ENCODE results near the gene PTPDC1. TPM values are rescaled to one million over a fixed set of nuclear protein-coding genes. Genes with fewer than 3 reads are reported as not detected.
A peak's percentile ranks its signal among the peaks of the same experiment; 100 is the strongest.

The PTPDC1 gene
- total and polyA plus RNA-seq, 12 donors, result 5.3 to 14.7 (median 9.5) TPM

DNA sequence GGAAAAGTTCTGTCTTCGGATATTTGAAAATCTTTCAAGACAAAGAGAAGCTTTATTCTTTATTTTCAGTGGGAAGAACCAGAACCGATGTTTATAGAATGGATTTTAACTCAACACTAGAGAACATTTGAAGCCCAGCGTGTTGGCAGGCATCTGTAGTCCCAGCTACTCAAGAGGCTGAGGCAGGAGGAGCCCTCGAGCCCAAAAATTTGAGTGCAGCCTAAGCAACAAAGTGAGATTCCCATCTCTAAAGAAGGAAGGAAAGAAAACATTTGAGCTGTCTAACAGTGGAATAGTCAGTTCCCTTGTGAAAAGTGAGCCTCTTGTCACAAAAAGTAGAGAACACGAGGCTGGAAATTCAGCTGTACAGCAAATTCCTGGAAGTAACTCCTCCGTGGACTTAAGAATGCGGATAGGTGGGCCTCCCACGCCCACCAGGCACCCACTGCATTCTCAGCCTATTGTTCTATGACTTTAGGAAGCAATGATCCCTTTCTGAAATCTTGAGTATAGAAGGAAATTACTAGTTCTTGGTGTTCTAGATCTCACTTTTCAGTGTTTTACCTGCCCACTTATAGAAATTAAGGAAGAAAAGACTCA, 2.3 kb upstream of the PTPDC1 start:
- Histone ChIP-seq H3K36me3 (peaks cover 0 to 8% (median 0%) of the 10 kb centered on the region in 9 donors), H3K4me3 (no peak overlapping the region), H3K4me1 (peaks cover 0 to 61% (median 32%) of the 10 kb centered on the region in 9 donors), H3K27ac (peak overlapping the region in 8 of 10 donors; percentile 14 to 76 (median 56)), H3K9me3 (no peaks in the 10 kb centered on the region), H3K27me3 (no peaks in the 10 kb centered on the region)
- ATAC-seq (peak in 7 of 8 donors; percentile 37 to 67 (median 48)), DNase-seq (no peak)
- WGBS, 2 donors, result 57 to 71% methylated on average over 8 of the region's 8 CpGs
- TF ChIP-seq CTCF (IDR thresholded peaks at IDR 0.05), result peak in 3 of 9 donors; percentile 8 to 34 (median 26)
- intact Hi-C loops (cut with DNase I), result loop anchor here in 4 of 10 donors (2.0 to 10.0 kb wide), 6 partner anchors 53 to 130 kb away; no protein-coding TSS in a partner anchor

- DNase-seq, result no peak
- intact Hi-C loops (cut with DNase I), result loop anchor here in 4 of 10 donors (2.0 to 10.0 kb wide), 6 partner anchors 52 to 130 kb away; no protein-coding TSS in a partner anchor
- peak in 2 of 8 donors; percentile 20 to 35 for ATAC-seq
- Histone ChIP-seq H3K9me3 (no peaks in the 10 kb centered on the region), H3K27me3 (no peaks in the 10 kb centered on the region), H3K36me3 (peaks cover 0 to 2% (median 0%) of the 10 kb centered on the region in 9 donors), H3K4me3 (no peak overlapping the region), H3K4me1 (peaks cover 0 to 62% (median 32%) of the 10 kb centered on the region in 9 donors), H3K27ac (peak overlapping the region; percentile 6 to 76 (median 38))
- no peak for TF ChIP-seq CTCF (IDR thresholded peaks at IDR 0.05)
- 71 to 82% methylated on average over 3 of the region's 3 CpGs for WGBS, 2 donors
Observed at GRCh38 chr9:94082553-94082952, 1.7 kb upstream of the PTPDC1 start.

DNA sequence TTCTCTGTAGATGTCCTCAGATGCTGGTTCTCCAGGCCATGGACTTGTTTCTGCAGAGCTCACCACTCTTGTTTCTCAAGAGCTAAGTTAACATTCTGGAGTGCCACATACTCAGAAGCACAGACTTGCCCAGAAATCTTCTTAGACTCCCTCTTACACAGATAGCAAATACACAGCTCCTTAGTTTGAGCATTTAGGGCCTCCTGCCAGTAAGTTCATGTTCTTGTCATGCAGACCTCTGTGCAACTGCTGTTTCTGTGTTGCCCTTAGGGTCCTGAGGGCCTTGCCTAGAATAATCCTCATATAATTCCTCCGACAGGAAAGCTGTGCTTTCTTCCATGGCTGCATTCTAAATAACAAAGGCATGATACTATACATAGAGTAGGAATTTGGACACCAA, 1.3 kb upstream of the PTPDC1 start:
- Histone ChIP-seq H3K27ac (peak overlapping the region in 9 of 10 donors; percentile 6 to 76 (median 55)), H3K4me1 (peaks cover 0 to 62% (median 32%) of the 10 kb centered on the region in 9 donors), H3K27me3 (no peaks in the 10 kb centered on the region), H3K9me3 (no peaks in the 10 kb centered on the region), H3K36me3 (peaks cover 0 to 4% (median 0%) of the 10 kb centered on the region in 9 donors), H3K4me3 (peak overlapping the region in 2 of 10 donors; percentile 33 to 40)
- no peak for TF ChIP-seq CTCF (IDR thresholded peaks at IDR 0.05)
- intact Hi-C loops (cut with DNase I), result loop anchor here in 4 of 10 donors (2.0 to 10.0 kb wide), 6 partner anchors 52 to 129 kb away; no protein-coding TSS in a partner anchor
- peak in 2 of 8 donors; percentile 39 to 41 for ATAC-seq
- DNase-seq, result no peak
- 64 to 80% methylated on average over 1 of the region's 1 CpG for WGBS, 2 donors

GRCh38 chr9:94083384-94083783, 880 bp upstream of the PTPDC1 start:
- Histone ChIP-seq H3K4me3 (peak overlapping the region in 3 of 10 donors; percentile 4 to 40 (median 33)), H3K9me3 (no peaks in the 10 kb centered on the region), H3K27me3 (no peaks in the 10 kb centered on the region), H3K27ac (peak overlapping the region in 8 of 10 donors; percentile 6 to 76 (median 56)), H3K36me3 (peaks cover 0 to 9% (median 0%) of the 10 kb centered on the region in 9 donors), H3K4me1 (peaks cover 0 to 62% (median 32%) of the 10 kb centered on the region in 9 donors)
- TF ChIP-seq CTCF (IDR thresholded peaks at IDR 0.05), result no peak
- ATAC-seq (peak in 6 of 8 donors; percentile 45 to 75 (median 62)), DNase-seq (no peak)
- intact Hi-C loops (cut with DNase I), result loop anchor here in 4 of 10 donors (2.0 to 10.0 kb wide), 6 partner anchors 51 to 129 kb away; no protein-coding TSS in a partner anchor
- 45 to 55% methylated on average over 6 of the region's 6 CpGs for WGBS, 2 donors
